HG03066 (cell line): ENCODE data around the gene APOL5.
"Not testable (repeated sequence)": the region's sequence is repeated elsewhere in the genome, so short reads cannot be mapped to it uniquely, and the experiment has no call there.

Source experiments
- ATAC-seq: cut with Tn5 transposase; IDR thresholded peaks from one replicate; pipeline ENCODE4 v1.9.1; 2021; ENCODE audit warnings: low read depth; ENCODE audit not compliant: unreplicated experiment

APOL5 gene

DNA sequence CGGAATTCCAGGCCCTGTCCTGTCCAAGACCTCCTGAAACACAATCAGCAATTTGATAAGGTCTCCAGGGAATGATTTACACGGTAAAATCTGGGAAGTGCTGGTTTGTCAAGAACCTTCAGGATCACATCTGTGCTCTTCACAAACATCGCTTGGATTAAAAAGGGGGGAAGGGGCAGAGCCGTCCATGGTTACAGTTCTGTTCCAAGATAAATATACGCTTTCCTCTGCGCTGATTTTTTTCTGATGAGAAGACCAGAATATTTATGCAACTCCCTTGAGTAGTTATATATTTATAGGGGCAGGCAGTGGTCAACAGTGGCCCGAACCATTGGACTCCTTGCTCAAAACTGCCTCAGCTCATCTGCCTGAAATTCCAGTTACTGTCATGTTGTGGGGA, 9.2 kb upstream of the APOL5 start:
- ATAC-seq, result no peak

DNA sequence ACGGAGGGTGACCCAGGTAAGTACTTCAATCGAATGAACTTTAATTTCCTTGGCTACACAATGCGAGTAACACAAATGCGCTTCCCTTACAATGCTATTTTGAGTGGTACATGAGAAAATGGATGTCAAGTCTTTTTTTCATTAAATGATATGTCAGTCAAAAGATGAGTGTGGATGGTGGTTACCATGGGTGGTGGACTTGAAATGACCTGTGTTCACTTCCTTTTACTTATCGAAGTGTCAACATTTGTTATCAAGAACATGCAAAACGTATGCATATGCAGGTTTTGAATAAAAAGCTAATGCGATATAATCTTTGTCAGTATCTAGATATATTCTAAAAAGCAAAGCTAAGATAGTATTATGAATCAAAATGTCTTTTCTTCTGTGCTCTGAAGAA, 8.8 kb upstream of the APOL5 start:
- no peak for ATAC-seq

- ATAC-seq, result no peak
Observed at GRCh38 chr22:35711336-35711735, 6.3 kb upstream of the APOL5 start.

GRCh38 chr22:35712672-35713071, 5.0 kb upstream of the APOL5 start:
- ATAC-seq, result no peak

DNA sequence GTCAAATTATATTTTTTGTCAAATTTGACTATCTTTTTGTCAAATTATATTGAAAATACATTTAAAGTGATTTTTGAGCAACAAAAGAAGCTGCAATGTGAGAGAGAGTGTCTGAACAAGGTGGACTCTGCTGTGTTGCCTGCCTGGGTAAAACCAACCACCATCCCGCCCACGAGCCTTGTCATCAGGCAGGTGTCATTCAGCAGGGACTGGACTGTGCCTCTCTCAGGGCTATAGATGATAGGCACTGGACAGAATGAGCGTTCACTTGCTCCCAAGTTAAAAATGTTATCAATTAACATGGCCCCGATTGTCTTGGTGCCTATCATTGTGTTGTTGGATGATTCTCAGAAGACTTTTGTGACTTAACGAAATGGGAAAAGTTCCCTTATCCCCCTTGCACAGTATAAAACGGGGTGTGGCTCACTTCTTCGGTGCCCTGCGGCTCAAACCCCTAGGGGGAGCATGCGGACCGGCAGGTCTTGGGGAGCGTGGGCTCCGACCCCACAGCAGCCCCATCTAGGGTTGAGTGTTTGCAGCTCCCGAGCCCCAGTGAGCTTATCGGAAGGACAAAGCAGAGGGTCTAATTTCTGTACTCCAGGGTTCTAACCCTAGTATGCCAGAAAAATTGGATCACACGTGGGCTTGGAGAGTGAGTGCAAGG, 1.7 kb downstream of the APOL5 start:
- no peak for ATAC-seq

GRCh38 chr22:35721960-35722359, 4.3 kb downstream of the APOL5 start:
- ATAC-seq, result no peak

GRCh38 chr22:35725521-35725920, 7.8 kb downstream of the APOL5 start:
- ATAC-seq, result no peak

DNA sequence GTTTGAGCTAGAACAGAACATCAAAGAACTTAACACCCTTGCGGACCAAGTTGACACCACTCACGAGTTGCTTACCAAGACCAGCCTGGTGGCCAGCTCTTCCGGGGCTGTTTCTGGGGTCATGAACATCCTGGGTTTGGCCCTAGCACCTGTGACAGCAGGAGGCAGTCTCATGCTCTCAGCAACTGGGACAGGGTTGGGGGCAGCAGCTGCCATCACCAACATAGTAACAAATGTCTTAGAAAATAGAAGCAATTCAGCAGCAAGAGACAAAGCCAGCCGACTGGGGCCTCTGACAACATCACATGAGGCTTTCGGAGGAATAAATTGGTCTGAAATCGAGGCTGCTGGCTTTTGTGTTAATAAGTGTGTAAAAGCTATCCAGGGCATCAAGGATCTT, 8.7 kb downstream of the APOL5 start:
- ATAC-seq, result no peak

GRCh38 chr22:35726933-35727332, 9.3 kb downstream of the APOL5 start:
- ATAC-seq, result no peak

DNA sequence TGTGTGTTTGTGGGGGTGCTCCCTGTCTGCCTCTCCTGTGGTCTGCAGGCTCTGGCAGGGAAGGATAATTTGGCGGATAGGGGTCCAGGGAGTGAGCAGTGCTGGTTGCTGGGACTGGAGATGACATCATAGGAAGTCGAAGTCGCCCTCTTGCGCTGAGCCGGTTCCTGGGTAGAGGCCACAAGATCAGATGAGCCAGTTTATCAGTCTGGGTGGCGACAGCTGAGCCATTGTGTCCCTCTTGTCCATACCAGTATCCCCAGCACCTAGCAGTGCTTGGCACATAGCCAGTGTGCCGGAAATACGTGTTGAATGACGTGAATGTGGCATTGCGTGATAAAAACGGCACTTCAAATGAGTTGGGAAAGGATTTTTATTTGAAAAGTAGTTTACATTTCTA, 9.8 kb downstream of the APOL5 start:
- no peak for ATAC-seq

- no peak for ATAC-seq
Observed at GRCh38 chr22:35728639-35729308, 11.1 kb downstream of the APOL5 start.

- ATAC-seq, result no peak
Observed at GRCh38 chr22:35729309-35729698, 11.6 kb downstream of the APOL5 start.

DNA sequence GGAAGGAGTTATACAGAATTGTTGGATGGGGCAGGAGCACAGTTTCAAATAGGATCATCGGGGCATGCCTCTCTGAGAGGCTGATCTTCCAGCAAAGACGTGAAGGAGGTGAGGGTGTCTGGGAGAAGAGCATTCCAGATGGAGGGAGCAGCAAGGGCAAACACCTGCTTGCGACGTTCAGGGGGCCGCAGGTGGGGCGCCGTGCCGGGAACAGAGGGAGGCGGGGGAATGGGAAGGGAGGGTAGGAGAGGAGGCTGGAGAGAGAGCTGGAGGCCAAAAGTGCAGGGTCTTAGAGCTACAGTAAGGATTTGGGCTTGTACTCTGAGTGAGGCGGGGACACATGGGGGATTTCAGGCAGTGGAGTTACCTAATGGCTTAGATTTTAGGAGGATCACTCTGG, 13.6 kb downstream of the APOL5 start:
- no peak for ATAC-seq

GRCh38 chr22:35732116-35732515, 14.4 kb downstream of the APOL5 start:
- ATAC-seq, result no peak

DNA sequence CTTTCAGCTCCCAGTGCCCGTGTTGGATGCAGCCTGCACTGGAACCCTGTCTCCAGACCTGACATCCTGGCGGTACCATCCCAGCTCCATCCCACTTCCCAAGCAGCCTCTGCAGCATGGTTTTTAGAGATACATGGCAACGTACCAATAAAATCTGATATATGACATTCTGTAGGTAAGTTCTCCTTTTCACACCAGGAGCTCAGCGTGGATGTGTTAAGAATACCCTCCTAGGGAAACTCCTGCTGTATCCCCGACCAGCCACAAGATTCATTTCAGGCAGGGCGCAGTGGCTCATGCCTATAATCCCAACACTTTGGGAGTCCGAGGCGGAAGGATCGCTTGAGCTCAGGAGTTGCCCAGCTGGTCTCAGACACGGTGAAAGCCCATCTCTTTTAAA, 15.4 kb downstream of the APOL5 start:
- ATAC-seq, result no peak

GRCh38 chr22:35733791-35734516, 16.3 kb downstream of the APOL5 start:
- ATAC-seq, result no peak

DNA sequence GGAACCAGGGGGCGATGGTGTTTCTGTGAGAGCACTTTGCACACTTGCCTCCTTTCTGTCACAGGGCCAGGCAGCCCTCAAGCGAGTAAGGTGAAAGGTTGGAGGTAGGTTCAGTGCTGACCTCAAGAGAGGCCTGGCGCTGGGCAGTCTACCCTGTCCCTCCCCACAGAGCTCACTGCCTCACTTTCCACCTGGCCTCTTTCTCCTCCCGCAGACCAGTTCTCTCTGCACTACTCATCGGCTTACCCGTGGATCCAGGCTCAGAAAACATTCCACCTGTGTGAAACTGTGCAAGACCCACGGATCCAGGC, 16.8 kb downstream of the APOL5 start:
- no peak for ATAC-seq

DNA sequence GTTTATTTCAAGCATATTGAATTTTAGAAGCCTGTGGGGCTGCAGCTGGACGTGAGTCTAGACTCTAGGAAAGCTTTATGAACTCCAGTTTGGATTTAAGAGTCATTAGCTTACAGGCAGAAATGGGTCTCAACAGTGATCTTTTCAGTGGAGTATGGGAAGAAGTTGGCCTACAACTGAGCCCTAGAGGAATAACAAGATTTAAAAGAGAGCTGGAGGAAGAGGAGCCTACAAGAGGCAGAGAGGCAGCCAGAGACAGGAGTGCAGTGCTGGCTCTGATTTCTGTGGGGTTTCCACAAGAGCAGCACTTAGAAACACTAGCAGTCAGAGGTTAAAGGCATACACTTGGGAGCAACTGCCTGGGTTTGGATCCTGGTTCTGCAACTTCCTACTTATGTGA, 17.9 kb downstream of the APOL5 start:
- ATAC-seq, result no peak

DNA sequence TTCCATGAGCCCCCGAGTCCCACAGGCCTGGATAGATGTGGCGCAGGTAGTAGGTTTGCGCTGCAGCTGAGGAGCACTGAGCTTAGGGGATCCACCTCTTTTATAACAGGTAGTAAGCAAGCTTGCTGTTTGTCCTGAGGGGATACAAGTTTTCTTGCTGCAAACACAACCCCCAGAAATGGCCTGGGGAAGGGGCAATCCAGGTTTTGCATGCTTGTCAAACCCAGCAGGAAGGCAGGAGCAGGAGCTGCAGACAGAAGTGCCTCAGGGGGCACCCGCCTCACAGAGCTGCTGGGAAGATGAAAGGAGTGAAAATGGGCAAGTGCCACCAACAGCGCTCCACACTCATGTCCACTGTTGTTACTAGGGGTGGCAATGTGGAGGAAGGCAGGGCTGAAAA, 18.5 kb downstream of the APOL5 start:
- no peak for ATAC-seq

DNA sequence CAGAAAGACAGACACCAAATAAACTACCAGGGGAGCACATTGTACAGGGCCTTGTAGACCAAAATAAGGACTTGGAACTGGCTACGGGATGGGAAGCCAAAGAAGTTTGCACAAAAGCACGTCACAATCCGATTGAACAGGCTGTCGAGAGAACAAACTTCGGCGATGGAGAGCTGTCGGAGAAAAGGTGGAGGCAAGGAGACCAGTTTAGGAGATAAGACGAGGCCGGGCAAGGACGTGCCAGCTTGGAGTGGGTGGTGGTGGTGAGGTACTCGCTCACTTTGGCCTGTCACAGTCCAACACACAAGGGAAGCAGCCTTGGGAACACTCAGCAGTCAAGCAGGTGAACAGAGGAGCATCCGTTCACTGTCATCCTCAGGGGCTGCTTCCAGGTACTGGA, 19.0 kb downstream of the APOL5 start:
- no peak for ATAC-seq

DNA sequence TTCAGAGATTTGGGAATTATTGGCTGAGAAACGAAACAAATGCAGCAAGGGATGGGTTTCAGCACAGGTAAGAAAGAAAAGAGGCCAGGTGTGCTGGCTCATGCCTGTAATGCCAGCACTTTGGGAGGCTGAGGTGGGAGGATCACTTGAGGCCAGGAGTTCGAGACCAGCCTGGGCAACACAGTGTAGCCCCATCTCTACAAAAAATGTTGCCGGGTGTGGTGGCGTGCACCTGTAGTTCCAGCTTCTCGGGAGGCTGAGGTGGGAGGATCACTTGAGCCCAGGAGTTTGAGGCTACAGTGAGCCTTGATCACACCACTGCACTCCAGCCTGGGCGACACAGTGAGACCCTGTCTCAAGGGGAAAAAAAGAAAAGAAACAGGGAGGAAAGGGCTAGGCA, 20.2 kb downstream of the APOL5 start:
- ATAC-seq, result not testable (repeated sequence)
